Mesenchymal stem cell (in vitro differentiated cells and primary cell): ENCODE measurements around the gene EEF1AKMT3.
"Not testable (repeated sequence)": the region's sequence is repeated elsewhere in the genome, so short reads cannot be mapped to it uniquely, and the experiment has no call there.

Experiments
- DNase-seq: peaks from one replicate; pipeline ENCODE4 v3.0.0-alpha.2; 2013
- H2AFZ ChIP-seq: one replicate; pipeline ENCODE4 v1.6.1; 2013; ENCODE audit warnings: low read depth, mild to moderate bottlenecking, control low read depth, inconsistent platforms, low read length, moderate library complexity
- H2AK5ac ChIP-seq: 2 replicates; pipeline ENCODE4 v1.6.1; 2013; ENCODE audit warnings: low read length, moderate library complexity, mild to moderate bottlenecking, inconsistent platforms; ENCODE audit not compliant: severe bottlenecking
- H2BK120ac ChIP-seq: one replicate; pipeline ENCODE4 v1.6.1; 2013; ENCODE audit warnings: low read depth, mild to moderate bottlenecking, inconsistent platforms, low read length, moderate library complexity
- H2BK12ac ChIP-seq, 2 experiments: one replicate each; pipeline ENCODE4 v1.6.1; 2013; ENCODE audit warnings: inconsistent platforms in 2 of 2, low read length in 2 of 2, mild to moderate bottlenecking in 2 of 2, moderate library complexity in 2 of 2, control low read depth in 1 of 2
- H2BK15ac ChIP-seq: one replicate; pipeline ENCODE4 v1.6.1; 2013; ENCODE audit warnings: mild to moderate bottlenecking, low read depth, inconsistent platforms; ENCODE audit not compliant: poor library complexity, severe bottlenecking
- H2BK5ac ChIP-seq: 2 replicates; pipeline ENCODE4 v1.6.1; 2013; ENCODE audit warnings: low read depth, mild to moderate bottlenecking, low read length, control low read depth, inconsistent platforms; ENCODE audit not compliant: poor library complexity, severe bottlenecking
- H3K14ac ChIP-seq, 2 experiments: one replicate each; pipeline ENCODE4 v1.6.1; 2013; ENCODE audit warnings: inconsistent platforms in 2 of 2, low read length in 2 of 2, control low read depth in 1 of 2, mild to moderate bottlenecking in 1 of 2, moderate library complexity in 1 of 2
- H3K18ac ChIP-seq, 2 experiments: one replicate each; pipeline ENCODE4 v1.6.1; 2013; ENCODE audit warnings: inconsistent platforms in 2 of 2, low read length in 2 of 2, control low read depth in 1 of 2, low read depth in 1 of 2, mild to moderate bottlenecking in 1 of 2
- H3K23ac ChIP-seq, 2 experiments: one replicate each; pipeline ENCODE4 v1.6.1; 2013; ENCODE audit warnings: inconsistent platforms in 2 of 2, low read length in 2 of 2, mild to moderate bottlenecking in 2 of 2, moderate library complexity in 2 of 2, control low read depth in 1 of 2
- H3K27ac ChIP-seq: 2 replicates; pipeline ENCODE4 v1.5.1; 2013; ENCODE audit warnings: mild to moderate bottlenecking, moderate library complexity, low read length, control low read depth, inconsistent platforms; ENCODE audit not compliant: poor library complexity, severe bottlenecking
- H3K27me3 ChIP-seq, 2 experiments: 2 replicates each; pipeline versions ENCODE4 v1.6.1 to v1.7.0; 2013; ENCODE audit warnings: low read length in 2 of 2, mild to moderate bottlenecking in 2 of 2, moderate library complexity in 2 of 2, control low read depth in 1 of 2, inconsistent platforms in 1 of 2; ENCODE audit not compliant: control insufficient read depth in 1 of 2, insufficient read depth in 1 of 2
- H3K36me3 ChIP-seq, 2 experiments: 2 replicates each; pipeline versions ENCODE4 v1.6.1 to v1.7.0; 2013; ENCODE audit warnings: low read length in 2 of 2, control low read depth in 1 of 2, inconsistent platforms in 1 of 2, low read depth in 1 of 2, mild to moderate bottlenecking in 1 of 2; ENCODE audit not compliant: insufficient read depth in 2 of 2, control insufficient read depth in 1 of 2
- H3K4ac ChIP-seq, 2 experiments: one replicate each; pipeline ENCODE4 v1.6.1; 2013; ENCODE audit warnings: inconsistent platforms in 2 of 2, low read length in 2 of 2, mild to moderate bottlenecking in 2 of 2, moderate library complexity in 2 of 2, control low read depth in 1 of 2, low read depth in 1 of 2
- H3K4me1 ChIP-seq: 2 replicates; pipeline ENCODE4 v1.6.1; 2013; ENCODE audit warnings: low read depth, low read length, control low read depth; ENCODE audit not compliant: control insufficient read depth, insufficient read depth
- H3K4me2 ChIP-seq: 2 replicates; pipeline ENCODE4 v1.6.1; 2013; ENCODE audit warnings: low read length, mild to moderate bottlenecking, inconsistent platforms; ENCODE audit not compliant: poor library complexity, severe bottlenecking
- H3K4me3 ChIP-seq, 2 experiments: 2 replicates each; pipeline versions ENCODE4 v1.5.1 to v1.7.0; 2013; ENCODE audit warnings: low read length in 2 of 2, mild to moderate bottlenecking in 2 of 2, control low read depth in 1 of 2, low read depth in 1 of 2; ENCODE audit not compliant: insufficient read depth in 1 of 2
- H3K79me1 ChIP-seq: replicated peaks from 2 replicates; pipeline ENCODE4 v1.6.1; 2013; ENCODE audit warnings: mild to moderate bottlenecking, control low read depth, low read length, inconsistent platforms; ENCODE audit not compliant: poor library complexity, severe bottlenecking
- H3K9ac ChIP-seq: 2 replicates; pipeline ENCODE4 v1.7.0; 2013; ENCODE audit warnings: mild to moderate bottlenecking, low read length, moderate library complexity
- H3K9me3 ChIP-seq: 2 replicates; pipeline ENCODE4 v1.7.0; 2013; ENCODE audit warnings: mild to moderate bottlenecking, low read length; ENCODE audit not compliant: control insufficient read depth
- H4K8ac ChIP-seq: one replicate; pipeline ENCODE4 v1.6.1; 2013; ENCODE audit warnings: inconsistent platforms, mild to moderate bottlenecking, low read length, moderate library complexity
- H4K91ac ChIP-seq: one replicate; pipeline ENCODE4 v1.6.1; 2013; ENCODE audit warnings: mild to moderate bottlenecking, low read length, inconsistent platforms
- WGBS: methylation state at CpG from one replicate; pipeline ENCODE4 v1.1.7; 2013; ENCODE audit warnings: mixed read lengths; 5-methylcytosine and 5-hydroxymethylcytosine counted together

EEF1AKMT3 gene

DNA sequence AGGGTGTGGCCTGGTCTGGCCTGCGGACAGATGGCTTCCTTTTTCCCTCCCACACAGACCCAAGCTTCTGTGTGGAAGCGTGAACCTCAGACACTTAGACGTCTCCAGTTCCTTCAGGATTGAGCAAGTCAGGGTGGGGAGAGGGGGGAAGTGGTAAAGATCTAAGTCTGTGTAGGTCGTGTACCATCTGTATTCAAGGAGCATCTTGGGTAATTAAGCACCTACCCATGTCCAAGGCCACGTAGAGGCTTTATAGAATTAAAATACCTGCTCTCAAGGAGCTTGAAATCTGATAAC lies 44.4 kb downstream of the EEF1AKMT3 start:
- Histone ChIP-seq H2BK120ac (no peak overlapping the region), H3K27me3 (no peaks in the 10 kb centered on the region), H2AFZ (no peak overlapping the region), H2AK5ac (no peak overlapping the region), H3K4me3 (no peak overlapping the region), H3K79me1 (peaks cover 10% of the 10 kb centered on the region), H3K4me1 (peaks cover 8% of the 10 kb centered on the region), H3K4me2 (no peak overlapping the region), H3K36me3 (peaks cover 57 to 77% of the 10 kb centered on the region in 2 experiments), H3K9me3 (no peaks in the 10 kb centered on the region), H4K8ac (no peak overlapping the region), H3K4ac (no peak overlapping the region), H3K9ac (peak overlapping the region; percentile 10), H2BK15ac (no peak overlapping the region), H3K18ac (no peak overlapping the region), H2BK12ac (no peak overlapping the region), H3K27ac (no peak overlapping the region), H2BK5ac (no peak overlapping the region), H3K23ac (no peak overlapping the region), H4K91ac (no peak overlapping the region), H3K14ac (no peak overlapping the region)
- no peak for DNase-seq
- WGBS: 74% methylated on average over 3 of the region's 5 CpGs

- peaks cover 13% of the 10 kb centered on the region for H3K79me1 ChIP-seq
- no peaks in the 10 kb centered on the region for H3K9me3 ChIP-seq
- no peak overlapping the region for H2BK12ac ChIP-seq
- no peak overlapping the region for H2BK15ac ChIP-seq
- H3K4me1 ChIP-seq: peaks cover 8% of the 10 kb centered on the region
- H3K4me3 ChIP-seq: no peak overlapping the region
- peak overlapping the region; percentile 10 for H3K9ac ChIP-seq
- H2AK5ac ChIP-seq: no peak overlapping the region
- H2BK5ac ChIP-seq: no peak overlapping the region
- no peak overlapping the region for H3K14ac ChIP-seq
- peaks cover 63 to 79% of the 10 kb centered on the region in 2 experiments for H3K36me3 ChIP-seq
- no peak overlapping the region for H3K4me2 ChIP-seq
- no peak overlapping the region for H2BK120ac ChIP-seq
- H4K91ac ChIP-seq: no peak overlapping the region
- no peak overlapping the region for H2AFZ ChIP-seq
- DNase-seq: no peak
- H3K27me3 ChIP-seq: no peaks in the 10 kb centered on the region
- no peak overlapping the region for H4K8ac ChIP-seq
- H3K18ac ChIP-seq: no peak overlapping the region
- WGBS: 94% methylated on average over 8 of the region's 8 CpGs
- no peak overlapping the region for H3K27ac ChIP-seq
- no peak overlapping the region for H3K23ac ChIP-seq
- H3K4ac ChIP-seq: peak overlapping the region in 1 of 2 experiments; percentile 13
These were observed 45.0 kb downstream of the EEF1AKMT3 start for GRCh38 chr12:57817261-57817989.

DNA sequence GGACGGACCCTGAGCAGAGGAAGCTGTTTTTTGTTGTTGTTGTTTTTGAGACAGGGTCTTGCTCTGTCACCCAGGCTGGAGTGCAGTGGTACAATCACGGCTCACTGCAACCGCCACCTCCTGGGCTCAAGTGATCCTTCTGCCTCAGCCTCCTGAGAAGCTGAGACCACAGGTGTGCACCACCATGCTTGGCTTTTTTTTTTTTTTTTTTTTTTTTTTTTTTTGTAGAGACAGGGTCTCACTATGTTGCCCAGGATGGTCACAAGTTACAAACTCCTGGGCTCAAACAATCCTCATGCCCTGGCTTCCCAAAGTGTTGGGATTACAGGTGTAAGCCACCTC lies 45.5 kb downstream of the EEF1AKMT3 start:
- H3K27me3 ChIP-seq, H3K9me3 ChIP-seq, H3K27ac ChIP-seq, H2BK5ac ChIP-seq, H3K14ac ChIP-seq, H2AFZ ChIP-seq, H2BK15ac ChIP-seq, DNase-seq, H3K4ac ChIP-seq, H2AK5ac ChIP-seq, H2BK120ac ChIP-seq, H3K9ac ChIP-seq, H4K8ac ChIP-seq, H3K4me3 ChIP-seq, H2BK12ac ChIP-seq, H3K4me2 ChIP-seq, H3K23ac ChIP-seq, H3K4me1 ChIP-seq, H3K18ac ChIP-seq, H4K91ac ChIP-seq: not testable (repeated sequence)
- WGBS: 89% methylated on average over 3 of the region's 3 CpGs
- Histone ChIP-seq H3K79me1 (peaks cover 17% of the 10 kb centered on the region), H3K36me3 (peaks cover 68 to 79% of the 10 kb centered on the region in 2 experiments)

DNA sequence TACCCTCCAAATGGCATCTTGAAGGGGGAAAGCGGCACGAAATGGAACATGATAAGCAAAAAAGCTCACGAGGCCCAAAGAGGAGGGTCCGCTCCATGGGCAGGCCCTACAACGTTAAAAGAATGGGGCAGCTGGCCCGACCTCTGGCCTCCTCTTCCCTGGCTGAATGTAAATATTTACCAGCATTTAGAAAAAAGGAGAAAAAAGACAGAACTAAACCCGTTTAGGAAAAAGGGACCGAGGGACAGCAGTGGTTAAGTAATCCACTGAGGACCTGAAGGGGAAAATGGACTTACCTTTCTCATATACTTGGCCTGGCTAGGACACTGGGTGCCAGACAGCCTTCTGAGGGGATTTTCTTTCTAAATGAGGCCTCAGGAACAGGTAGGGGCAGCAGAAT lies 47.7 kb downstream of the EEF1AKMT3 start:
- Histone ChIP-seq H3K36me3 (peaks cover 77 to 92% of the 10 kb centered on the region in 2 experiments), H3K79me1 (peaks cover 35% of the 10 kb centered on the region)
- not testable (repeated sequence) for DNase-seq, H3K14ac ChIP-seq, H3K18ac ChIP-seq, H3K9me3 ChIP-seq, H2AFZ ChIP-seq, H4K91ac ChIP-seq, H3K4me1 ChIP-seq, H3K9ac ChIP-seq, H2BK12ac ChIP-seq, H3K27ac ChIP-seq, H4K8ac ChIP-seq, H3K27me3 ChIP-seq, H2AK5ac ChIP-seq, H3K23ac ChIP-seq, H3K4ac ChIP-seq, H3K4me3 ChIP-seq, H2BK120ac ChIP-seq, H2BK5ac ChIP-seq, H2BK15ac ChIP-seq, H3K4me2 ChIP-seq
- whole genome bisulfite sequencing: 84% methylated on average over 8 of the region's 8 CpGs
